ENCODE data around the gene LCE3B. TPM values are rescaled to one million over a fixed set of nuclear protein-coding genes. Genes with fewer than 3 reads are reported as not detected.

LCE3B gene, protein sequence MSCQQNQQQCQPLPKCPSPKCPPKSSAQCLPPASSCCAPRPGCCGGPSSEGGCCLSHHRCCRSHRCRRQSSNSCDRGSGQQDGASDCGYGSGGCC
- total RNA-seq (not detected in 2 replicates), polyA plus RNA-seq (not detected in 2 replicates), polyA minus RNA-seq (not detected in 2 replicates)
- not detected for total RNA-seq (2013)

DNA sequence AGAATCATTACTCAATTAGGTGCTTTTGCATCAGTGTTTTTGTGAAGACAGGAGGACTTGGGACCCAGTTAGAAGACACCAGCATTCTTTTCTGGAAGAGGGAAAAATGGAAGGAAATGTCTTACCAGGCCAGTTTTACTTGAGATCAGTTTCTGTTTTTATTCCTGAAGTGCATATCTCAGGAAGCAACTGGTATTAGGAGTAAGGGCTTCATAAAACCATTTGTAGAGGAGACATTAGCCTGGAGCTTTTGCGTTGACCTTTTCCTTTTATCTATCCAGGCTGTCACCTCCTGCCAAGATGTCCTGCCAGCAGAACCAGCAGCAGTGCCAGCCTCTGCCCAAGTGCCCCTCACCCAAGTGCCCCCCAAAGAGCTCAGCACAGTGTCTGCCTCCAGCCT lies at the start of gene LCE3B:
TSS of gene LCE3B (plus strand) at position 301 of the 400 bp plus-strand sequence. CDS start at position 301, 0 bp downstream.
- Histone ChIP-seq H3K79me2 (ENCODE audit: control insufficient read depth, insufficient read depth, low read length) (no peaks in the 10 kb centered on the region), H3K4me3 (ENCODE audit: control extremely low read depth in 1 of 5, extremely low read depth in 1 of 5, insufficient read depth in 1 of 5, low read depth in 2 of 5, low read length in 4 of 5) (no peak within 1 kb of the TSS), H3K9ac (ENCODE audit: low read length) (no peak within 1 kb of the TSS), H3K4me2 (replicated peaks; ENCODE audit: low read depth, low read length, poor library complexity, severe bottlenecking) (no peak within 1 kb of the TSS), H3K9me3 (ENCODE audit: control extremely low read depth in 1 of 3, control insufficient read depth in 2 of 3, insufficient read depth in 1 of 3, low read length in 2 of 3) (peaks cover 0 to 9% (median under 1%) of the 10 kb centered on the region in 3 donors), H4K20me1 (ENCODE audit: control insufficient read depth, insufficient read depth, low read length, poor library complexity, severe bottlenecking) (no peaks in the 10 kb centered on the region), H3K36me3 (replicated peaks in 1 of 2; ENCODE audit: control extremely low read depth in 1 of 2, control insufficient read depth in 1 of 2, extremely low read depth in 1 of 2, insufficient read depth in 2 of 2, low read length in 1 of 2) (no peaks in the 10 kb centered on the region), H2AFZ (ENCODE audit: insufficient read depth, low read depth, low read length, poor library complexity, severe bottlenecking) (no peak within 1 kb of the TSS), H3K4me1 (ENCODE audit: control insufficient read depth in 2 of 2, insufficient read depth in 2 of 2, low read length in 2 of 2) (no peaks in the 10 kb centered on the region), H3K27ac (ENCODE audit: low read length in 2 of 2) (no peak within 1 kb of the TSS), H3K27me3 (replicated peaks in 1 of 4; ENCODE audit: control extremely low read depth in 1 of 4, control insufficient read depth in 3 of 4, insufficient read depth in 4 of 4, low read length in 3 of 4) (no peaks in the 10 kb centered on the region)
- intact Hi-C loops (cut with micrococcal nuclease), result no loop called here
- Mint-ChIP-seq H3K27ac (no peak within 1 kb of the TSS), H3K9me3 (ENCODE audit: insufficient read depth) (peaks cover 7% of the 10 kb centered on the region), H3K27me3 (no peaks in the 10 kb centered on the region), H3K4me1 (no peaks in the 10 kb centered on the region), H3K4me3 (no peak within 1 kb of the TSS)
- ChIA-PET POLR2A (no interaction called here), CTCF (no interaction called here)
- no peak for TF ChIP-seq EZH2 (IDR thresholded peaks at IDR 0.05; ENCODE audit: borderline replicate concordance, insufficient read depth, low read depth, low read length, poor library complexity, severe bottlenecking)
- no peak for TF ChIP-seq CTCF (IDR thresholded peaks at IDR 0.05)
- no CpG with 5 or more reads among the region's 1 CpG for WGBS (ENCODE audit: insufficient coverage)
- no peak for ATAC-seq (ENCODE audit: low read depth)
- DNase-seq, result no peak

DNA sequence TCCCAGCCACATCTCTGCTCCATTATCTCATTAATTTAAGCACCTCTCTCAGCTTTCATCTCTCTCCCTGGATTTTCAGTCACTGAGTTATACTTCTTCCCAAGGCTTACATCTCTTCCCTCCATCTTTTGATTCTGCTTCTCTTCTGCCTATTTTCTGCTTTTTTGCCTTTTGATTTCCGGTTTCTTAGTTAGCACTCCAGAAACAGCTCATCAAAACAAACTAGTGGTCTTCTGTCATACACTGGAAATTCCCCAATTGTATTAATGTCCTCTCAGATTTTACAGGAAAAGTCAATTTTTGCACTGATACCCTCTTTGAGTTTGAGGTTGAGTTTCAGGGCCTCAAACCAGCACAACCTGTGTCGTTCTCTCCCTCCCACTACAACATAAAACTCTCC lies 48.5 kb upstream of the LCE3B start:
- POLR2A ChIA-PET, result no interaction called here
- Mint-ChIP-seq H3K27ac (no peak overlapping the region), H3K4me3 (no peak overlapping the region), H3K27me3 (peaks cover 3% of the 10 kb centered on the region), H3K9me3 (ENCODE audit: insufficient read depth) (peaks cover 7% of the 10 kb centered on the region), H3K4me1 (no peaks in the 10 kb centered on the region)
- no peak for DNase-seq
- no peaks in the 10 kb centered on the region for H3K36me3 ChIP-seq (replicated peaks in 1 of 2; ENCODE audit: control extremely low read depth in 1 of 2, control insufficient read depth in 1 of 2, extremely low read depth in 1 of 2, insufficient read depth in 2 of 2, low read length in 1 of 2)
- H3K4me2 ChIP-seq (replicated peaks; ENCODE audit: low read depth, low read length, poor library complexity, severe bottlenecking), result no peak overlapping the region
- ATAC-seq (ENCODE audit: low read depth), result no peak
- H3K27me3 ChIP-seq (replicated peaks in 1 of 4; ENCODE audit: control extremely low read depth in 1 of 4, control insufficient read depth in 3 of 4, insufficient read depth in 4 of 4, low read length in 3 of 4), result no peaks in the 10 kb centered on the region
- no CpG with 5 or more reads among the region's 2 CpGs for WGBS (ENCODE audit: insufficient coverage)
- peaks cover 0 to 8% (median 0%) of the 10 kb centered on the region in 3 donors for H3K9me3 ChIP-seq (ENCODE audit: control extremely low read depth in 1 of 3, control insufficient read depth in 2 of 3, insufficient read depth in 1 of 3, low read length in 2 of 3)
- H4K20me1 ChIP-seq (ENCODE audit: control insufficient read depth, insufficient read depth, low read length, poor library complexity, severe bottlenecking), result no peaks in the 10 kb centered on the region
- no peak for TF ChIP-seq CTCF (IDR thresholded peaks at IDR 0.05)
- no peak for TF ChIP-seq EZH2 (IDR thresholded peaks at IDR 0.05; ENCODE audit: borderline replicate concordance, insufficient read depth, low read depth, low read length, poor library complexity, severe bottlenecking)
- no peaks in the 10 kb centered on the region for H3K4me1 ChIP-seq (ENCODE audit: control insufficient read depth in 2 of 2, insufficient read depth in 2 of 2, low read length in 2 of 2)
- no peak overlapping the region for H3K27ac ChIP-seq (ENCODE audit: low read length in 2 of 2)
- intact Hi-C loops (cut with micrococcal nuclease), result no loop called here
- no peaks in the 10 kb centered on the region for H3K79me2 ChIP-seq (ENCODE audit: control insufficient read depth, insufficient read depth, low read length)
- CTCF ChIA-PET, result no interaction called here
- H3K4me3 ChIP-seq (ENCODE audit: control extremely low read depth in 1 of 5, extremely low read depth in 1 of 5, insufficient read depth in 1 of 5, low read depth in 2 of 5, low read length in 4 of 5), result no peak overlapping the region
- H2AFZ ChIP-seq (ENCODE audit: insufficient read depth, low read depth, low read length, poor library complexity, severe bottlenecking), result no peak overlapping the region
- no peak overlapping the region for H3K9ac ChIP-seq (ENCODE audit: low read length)

Data from B cell (primary cell).